Measurements from ENCODE around the gene FOXN4.

FOXN4 gene

DNA sequence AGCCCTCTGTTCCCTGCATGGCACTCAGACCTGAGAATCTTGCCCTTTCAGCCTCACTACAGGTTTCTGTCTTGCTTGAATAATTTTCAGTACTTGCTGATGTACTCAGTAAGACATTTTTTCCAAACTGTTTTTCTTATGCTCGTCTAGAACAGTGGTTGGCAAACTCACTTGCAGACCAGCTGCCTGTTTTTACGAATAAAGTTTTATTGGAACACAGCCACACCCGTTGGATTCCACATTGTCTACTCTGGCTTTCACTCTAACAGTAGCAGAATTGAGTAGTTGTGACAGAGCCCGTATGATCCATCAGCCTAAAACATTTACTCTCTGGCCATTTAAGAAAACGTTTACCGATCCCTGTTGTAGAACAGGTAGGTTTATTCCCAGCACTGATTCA is 72.8 kb downstream of the FOXN4 start:
- no peak for TF ChIP-seq ZFX (IDR thresholded peaks at IDR 0.05; ENCODE audit: borderline replicate concordance)
- TF ChIP-seq, protein P1, sequence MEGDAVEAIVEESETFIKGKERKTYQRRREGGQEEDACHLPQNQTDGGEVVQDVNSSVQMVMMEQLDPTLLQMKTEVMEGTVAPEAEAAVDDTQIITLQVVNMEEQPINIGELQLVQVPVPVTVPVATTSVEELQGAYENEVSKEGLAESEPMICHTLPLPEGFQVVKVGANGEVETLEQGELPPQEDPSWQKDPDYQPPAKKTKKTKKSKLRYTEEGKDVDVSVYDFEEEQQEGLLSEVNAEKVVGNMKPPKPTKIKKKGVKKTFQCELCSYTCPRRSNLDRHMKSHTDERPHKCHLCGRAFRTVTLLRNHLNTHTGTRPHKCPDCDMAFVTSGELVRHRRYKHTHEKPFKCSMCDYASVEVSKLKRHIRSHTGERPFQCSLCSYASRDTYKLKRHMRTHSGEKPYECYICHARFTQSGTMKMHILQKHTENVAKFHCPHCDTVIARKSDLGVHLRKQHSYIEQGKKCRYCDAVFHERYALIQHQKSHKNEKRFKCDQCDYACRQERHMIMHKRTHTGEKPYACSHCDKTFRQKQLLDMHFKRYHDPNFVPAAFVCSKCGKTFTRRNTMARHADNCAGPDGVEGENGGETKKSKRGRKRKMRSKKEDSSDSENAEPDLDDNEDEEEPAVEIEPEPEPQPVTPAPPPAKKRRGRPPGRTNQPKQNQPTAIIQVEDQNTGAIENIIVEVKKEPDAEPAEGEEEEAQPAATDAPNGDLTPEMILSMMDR (IDR thresholded peaks at IDR 0.05), result no peak
- no peak overlapping the region for H3K27ac ChIP-seq

DNA sequence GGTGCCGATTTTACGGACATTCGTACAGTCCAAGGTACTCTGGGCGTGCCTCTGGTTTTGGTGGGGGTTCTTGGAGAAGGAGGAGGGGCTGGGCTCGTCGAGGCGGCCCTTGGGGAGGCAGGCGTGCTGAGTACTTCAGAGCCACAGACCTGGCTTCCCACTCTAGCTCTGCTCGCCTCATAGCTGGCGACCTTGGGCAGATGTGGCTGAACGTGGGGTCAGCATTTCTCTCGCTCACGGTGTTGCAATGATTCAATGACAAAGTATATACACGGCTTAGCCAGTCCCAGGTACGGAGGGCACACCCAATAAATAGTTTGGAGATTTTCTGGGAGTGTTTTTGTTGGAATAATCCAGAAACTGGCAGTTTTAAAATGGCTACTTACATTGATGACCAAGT is 75.1 kb downstream of the FOXN4 start:
- TF ChIP-seq ZFX (IDR thresholded peaks at IDR 0.05; ENCODE audit: borderline replicate concordance), result no peak
- TF ChIP-seq, protein P1 (IDR thresholded peaks at IDR 0.05), result no peak
- no peak overlapping the region for H3K27ac ChIP-seq

DNA sequence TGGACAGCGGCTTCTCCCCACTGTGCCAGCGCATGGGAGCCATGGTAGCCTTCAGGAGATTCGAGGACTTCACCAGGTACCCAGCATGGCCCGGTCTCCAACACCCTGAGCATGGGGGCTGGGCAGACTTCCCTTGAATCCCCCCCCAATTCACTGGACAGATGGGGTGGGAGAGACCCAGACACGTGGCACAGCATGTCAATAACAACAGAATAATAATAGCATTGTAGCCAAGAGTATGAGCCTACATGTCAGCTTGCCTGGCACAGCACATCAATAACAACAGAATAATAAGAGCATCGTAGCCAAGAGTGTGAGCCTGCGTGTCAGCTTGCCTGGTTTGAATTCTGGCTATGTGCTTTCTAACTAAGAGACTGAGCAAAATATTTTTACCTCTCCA is 76.4 kb downstream of the FOXN4 start:
- no peak for TF ChIP-seq ZFX (IDR thresholded peaks at IDR 0.05; ENCODE audit: borderline replicate concordance)
- TF ChIP-seq, protein P1 (IDR thresholded peaks at IDR 0.05), result no peak
- no peak overlapping the region for H3K27ac ChIP-seq

DNA sequence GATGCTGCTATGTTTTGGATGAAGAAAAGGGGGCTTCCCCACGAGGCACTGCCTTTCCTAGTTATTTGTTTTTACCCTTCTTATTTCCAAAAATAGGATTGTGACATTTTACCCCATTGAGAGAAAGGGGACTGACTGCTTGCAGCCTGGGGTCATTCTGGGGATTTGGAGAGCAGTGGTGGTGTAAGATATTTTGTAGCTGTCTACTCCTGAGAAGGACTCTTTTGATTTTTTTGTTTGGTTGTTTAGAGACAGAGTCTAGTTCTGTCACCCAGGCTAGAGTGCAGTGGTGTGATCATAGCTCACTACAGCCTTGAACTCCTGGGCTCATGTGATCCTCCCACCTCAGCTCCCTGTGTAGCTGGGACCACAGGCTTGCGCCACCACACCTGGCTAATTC is 78.9 kb downstream of the FOXN4 start:
- no peak overlapping the region for H3K27ac ChIP-seq
- no peak for TF ChIP-seq ZFX (IDR thresholded peaks at IDR 0.05; ENCODE audit: borderline replicate concordance)
- TF ChIP-seq, protein P1 (IDR thresholded peaks at IDR 0.05), result no peak

DNA sequence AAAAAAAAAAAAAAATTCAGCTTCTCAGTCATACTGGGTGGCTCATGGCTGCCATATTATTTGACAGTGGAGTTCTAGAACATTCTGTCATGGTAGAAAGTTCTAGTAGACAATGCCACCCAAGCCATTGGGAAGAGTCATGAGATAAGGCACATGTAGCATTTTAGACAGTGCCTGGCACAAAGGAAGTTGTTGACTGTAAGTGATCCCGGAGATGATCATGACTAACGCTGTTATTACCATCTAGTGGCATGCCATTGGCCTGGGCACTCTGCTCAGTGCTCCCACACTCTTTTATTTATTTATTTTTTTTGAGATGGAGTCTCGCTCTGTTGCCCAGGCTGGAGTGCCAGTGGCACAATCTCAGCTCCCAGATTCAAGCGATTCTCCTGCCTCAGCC is 80.4 kb downstream of the FOXN4 start:
- H3K27ac ChIP-seq, result no peak overlapping the region
- TF ChIP-seq, protein P1 (IDR thresholded peaks at IDR 0.05), result no peak
- no peak for TF ChIP-seq ZFX (IDR thresholded peaks at IDR 0.05; ENCODE audit: borderline replicate concordance)

Data from 22Rv1 (cell line).